Activated gamma-delta T cell treated with anti-CD3 and anti-CD28 coated beads, Interleukin-2, amount 50 U/mL, for 16 hours (primary cell): Measurements from ENCODE around the gene TSKS.

ENCODE experiments used
- DNase-seq: peaks from one replicate; pipeline ENCODE4 v3.0.0-alpha.2; 2020; ENCODE audit warnings: low read depth

TSKS gene, protein sequence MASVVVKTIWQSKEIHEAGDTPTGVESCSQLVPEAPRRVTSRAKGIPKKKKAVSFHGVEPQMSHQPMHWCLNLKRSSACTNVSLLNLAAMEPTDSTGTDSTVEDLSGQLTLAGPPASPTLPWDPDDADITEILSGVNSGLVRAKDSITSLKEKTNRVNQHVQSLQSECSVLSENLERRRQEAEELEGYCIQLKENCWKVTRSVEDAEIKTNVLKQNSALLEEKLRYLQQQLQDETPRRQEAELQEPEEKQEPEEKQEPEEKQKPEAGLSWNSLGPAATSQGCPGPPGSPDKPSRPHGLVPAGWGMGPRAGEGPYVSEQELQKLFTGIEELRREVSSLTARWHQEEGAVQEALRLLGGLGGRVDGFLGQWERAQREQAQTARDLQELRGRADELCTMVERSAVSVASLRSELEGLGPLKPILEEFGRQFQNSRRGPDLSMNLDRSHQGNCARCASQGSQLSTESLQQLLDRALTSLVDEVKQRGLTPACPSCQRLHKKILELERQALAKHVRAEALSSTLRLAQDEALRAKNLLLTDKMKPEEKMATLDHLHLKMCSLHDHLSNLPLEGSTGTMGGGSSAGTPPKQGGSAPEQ

DNA sequence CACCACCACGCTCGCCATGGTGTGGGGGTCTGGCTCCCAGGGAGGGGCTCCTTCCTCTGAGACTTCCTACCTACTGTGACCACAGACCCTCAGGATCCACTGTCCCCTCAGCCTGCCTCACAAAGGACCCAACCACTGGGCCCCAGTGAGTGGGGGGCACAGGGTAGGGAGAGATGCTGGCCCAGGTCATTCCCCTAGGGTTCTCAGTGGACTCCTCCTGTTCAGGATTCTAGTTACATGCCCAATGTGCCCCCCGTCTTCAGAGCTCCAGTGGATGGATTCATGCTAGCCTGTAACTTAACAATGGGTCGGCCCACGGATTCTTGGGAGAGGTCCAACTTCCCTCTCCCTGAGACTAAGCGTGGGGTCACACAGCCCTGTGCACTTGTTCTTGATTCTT lies at the start of gene TSKS:
Gene TSKS (minus strand): TSS at position 77 of the 400 bp plus-strand sequence. CDS start 59 bp downstream, at position 18.
- DNase-seq: no peak

DNA sequence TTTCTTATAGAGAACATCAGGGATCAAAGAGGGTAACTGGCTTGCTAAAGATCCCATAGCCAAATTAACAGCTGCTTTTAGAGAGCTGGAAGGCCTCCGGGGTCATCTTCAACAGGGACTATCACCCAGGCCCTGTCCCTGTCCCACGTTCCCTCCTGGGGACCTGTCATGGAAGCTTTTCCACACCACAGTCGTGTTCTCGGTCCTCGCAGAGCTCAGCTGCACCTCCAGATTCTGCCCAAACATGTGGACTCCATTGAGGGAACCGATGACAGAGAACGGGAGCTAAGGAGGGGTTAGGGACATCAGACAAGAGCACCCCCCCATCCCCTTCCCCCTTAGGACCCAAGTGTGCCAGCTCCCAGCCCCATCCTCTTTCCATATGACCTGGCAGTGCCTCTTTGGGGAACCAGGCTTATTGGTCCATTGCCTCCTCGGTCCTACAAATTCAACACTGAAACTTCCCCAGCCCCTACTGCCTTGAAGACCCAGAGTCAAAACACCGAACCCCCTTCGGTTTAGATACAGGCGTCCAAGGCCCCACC lies 49.4 kb upstream of the TSKS start:
- no peak for DNase-seq

GRCh38 chr19:49811328-49811727 lies 48.2 kb upstream of the TSKS start:
- DNase-seq: no peak

- DNase-seq: no peak
Observed at GRCh38 chr19:49809941-49810389, 46.9 kb upstream of the TSKS start.

DNA sequence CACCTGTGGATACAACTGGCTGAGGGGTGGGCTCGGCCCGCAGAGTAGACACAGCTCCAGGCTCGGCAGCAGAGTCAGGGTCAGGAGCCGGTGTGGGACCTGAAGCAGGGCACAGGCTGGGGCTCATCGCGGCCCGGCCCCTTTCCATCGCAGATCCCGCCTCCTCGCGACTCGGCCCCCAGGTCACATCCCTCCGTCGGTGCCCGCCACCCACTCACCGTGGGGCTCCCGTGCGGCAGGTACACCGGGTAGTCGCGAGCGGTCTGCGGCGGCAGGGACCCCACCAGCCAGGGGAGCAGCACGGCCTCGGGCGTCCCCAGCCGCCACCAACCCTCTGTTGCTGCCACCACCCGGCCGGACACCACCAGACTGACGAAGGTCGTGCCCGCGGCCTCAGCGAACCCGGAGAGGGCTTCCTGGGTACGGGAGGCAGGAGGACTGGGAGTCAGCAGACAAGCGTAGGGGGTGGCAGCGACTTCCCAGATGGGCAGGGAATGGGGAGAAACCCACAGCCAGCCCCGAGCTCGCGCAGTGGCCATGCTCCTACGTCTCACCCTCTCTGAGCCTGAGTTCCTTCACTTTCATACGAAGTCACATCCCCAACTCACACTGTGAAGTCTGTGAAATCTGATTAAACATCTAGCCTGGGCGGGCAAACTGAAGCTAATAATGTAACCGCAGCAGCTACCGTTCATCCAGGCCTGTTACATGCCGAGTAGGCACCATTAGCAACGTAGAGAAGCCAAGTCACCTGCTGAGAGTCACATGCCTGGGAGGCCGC lies 46.2 kb upstream of the TSKS start:
- DNase-seq: peak; percentile 14

GRCh38 chr19:49808711-49809159 lies 45.6 kb upstream of the TSKS start:
- peak; percentile 75 for DNase-seq

DNA sequence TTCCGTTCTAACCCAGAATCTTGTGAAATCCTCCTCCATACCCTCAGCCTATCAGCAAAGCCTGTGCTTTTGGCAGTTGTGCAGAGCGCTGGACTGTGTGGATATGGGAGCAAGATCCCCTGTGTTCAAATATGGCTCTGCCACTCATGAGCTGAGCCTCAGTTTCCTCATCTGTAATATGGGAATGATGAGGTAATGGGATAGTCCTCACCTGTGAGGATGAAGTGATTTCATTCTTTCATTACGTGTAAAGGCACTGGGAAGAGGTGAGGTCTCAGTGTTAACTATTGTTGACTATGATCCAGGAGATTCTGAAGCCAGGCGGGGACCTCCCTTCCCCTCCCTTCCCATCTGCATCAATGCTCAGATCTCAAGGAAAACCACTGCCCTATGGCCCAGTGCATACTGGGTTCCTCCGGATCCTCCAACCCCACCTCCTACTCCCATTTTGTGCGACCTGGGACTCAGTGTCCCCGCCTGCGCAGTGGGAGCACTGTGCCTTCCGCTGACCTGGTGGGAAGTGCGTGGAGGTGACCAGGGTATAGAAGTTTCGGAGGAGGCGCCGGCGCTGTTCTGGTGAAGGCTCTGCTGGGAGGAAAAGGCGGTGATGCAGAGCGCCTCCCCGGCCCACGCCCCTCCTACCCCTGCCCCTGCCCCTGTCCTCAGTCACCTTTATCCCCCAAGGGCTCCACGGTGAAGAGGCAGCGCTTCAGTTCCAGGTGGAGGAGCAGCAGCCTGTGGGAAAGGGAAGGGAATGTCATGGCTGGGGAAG lies 45.0 kb upstream of the TSKS start:
- DNase-seq: no peak

DNA sequence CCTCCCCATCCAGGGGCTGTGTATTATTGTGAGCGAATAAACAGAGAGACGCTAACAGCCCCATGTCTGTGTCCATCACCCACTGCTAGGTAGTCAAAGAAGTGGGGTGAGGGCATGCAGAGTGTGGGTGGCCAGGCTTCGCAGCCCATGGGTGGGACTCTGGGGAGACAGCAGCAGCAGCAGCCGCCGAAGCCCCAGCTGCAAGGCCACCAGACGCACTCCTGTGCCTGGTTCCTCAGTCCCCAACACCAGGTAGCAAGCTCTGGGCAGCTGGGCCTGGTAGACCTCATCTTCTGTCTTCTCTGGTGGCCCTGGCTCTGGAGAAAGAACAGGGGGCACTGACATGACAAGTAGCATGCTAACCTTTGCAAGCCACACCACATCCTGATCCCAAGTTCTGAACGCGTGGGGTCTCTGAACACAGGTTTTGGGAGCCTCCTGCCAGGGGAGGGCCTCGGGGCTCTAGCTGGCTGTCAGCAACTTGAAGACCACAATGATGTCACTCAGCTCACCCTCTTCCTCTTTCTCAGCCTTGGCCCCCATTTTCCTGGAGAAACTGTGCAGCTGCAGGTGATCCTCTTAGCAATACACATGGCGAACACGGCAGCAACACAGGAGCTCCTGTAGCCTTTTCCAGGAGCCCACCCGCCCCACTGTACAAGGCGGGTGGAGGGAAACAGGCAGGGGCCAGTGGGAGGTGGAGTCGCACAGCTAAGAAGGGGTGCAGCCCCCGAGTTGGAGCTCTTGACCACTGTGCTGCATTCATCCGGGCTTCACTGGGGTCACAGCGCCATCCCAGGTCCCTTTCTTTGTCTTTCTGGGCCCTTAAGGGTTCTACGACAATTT lies 44.2 kb upstream of the TSKS start:
- no peak for DNase-seq

GRCh38 chr19:49806620-49806959 lies 43.5 kb upstream of the TSKS start:
- DNase-seq: no peak

DNA sequence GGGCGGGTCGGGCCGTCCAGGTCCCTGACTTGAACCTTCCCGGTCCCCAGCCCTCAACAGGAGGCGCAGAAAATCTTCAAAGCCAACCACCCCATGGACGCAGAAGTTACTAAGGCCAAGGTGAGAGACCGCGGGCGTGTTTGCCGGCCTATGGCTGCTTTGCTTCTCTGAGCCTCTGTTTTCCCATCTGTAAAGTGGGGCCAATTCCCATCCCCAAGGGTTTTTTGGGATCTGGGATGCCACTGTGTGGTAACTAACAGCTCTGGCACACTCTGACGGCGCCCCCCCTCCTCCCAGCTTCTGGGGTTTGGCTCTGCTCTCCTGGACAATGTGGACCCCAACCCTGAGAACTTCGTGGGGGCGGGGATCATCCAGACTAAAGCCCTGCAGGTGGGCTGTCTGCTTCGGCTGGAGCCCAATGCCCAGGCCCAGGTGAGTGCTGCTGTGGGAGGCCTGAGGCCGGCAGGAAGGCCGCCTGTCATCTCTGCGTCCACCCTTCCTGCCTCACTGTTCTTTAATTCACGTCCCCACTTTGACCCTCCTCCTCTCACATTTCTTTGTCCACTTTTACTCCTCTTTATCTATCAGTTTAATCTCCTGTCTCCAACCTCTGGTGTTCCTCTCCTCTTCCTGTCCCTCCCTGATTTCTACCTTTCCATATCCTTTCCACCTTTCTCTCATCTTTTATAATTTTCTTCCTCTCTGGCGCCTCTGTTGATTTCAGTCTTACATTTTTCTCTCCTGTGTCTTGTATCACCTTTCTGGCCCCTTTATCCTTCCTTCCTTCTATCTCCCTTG lies 42.9 kb upstream of the TSKS start:
- DNase-seq: no peak

DNA sequence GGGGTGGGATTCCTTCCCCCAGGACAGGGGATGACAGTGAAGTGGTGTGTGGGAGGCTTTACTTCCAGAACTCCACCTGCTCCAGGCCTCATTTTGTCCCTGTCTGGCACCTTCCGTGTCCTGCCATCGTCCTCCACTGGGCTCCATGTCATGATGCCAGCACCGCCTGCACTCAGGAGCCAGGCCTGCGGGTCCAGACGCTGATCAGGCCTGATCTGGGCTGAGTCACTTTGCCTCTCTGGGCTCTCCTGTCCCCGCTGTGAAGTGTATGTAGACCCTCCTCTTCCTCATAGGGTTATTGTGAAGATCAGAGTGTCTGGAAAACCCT lies 40.4 kb upstream of the TSKS start:
- DNase-seq: no peak

- no peak for DNase-seq
Observed at GRCh38 chr19:49802836-49803528, 39.9 kb upstream of the TSKS start.

DNA sequence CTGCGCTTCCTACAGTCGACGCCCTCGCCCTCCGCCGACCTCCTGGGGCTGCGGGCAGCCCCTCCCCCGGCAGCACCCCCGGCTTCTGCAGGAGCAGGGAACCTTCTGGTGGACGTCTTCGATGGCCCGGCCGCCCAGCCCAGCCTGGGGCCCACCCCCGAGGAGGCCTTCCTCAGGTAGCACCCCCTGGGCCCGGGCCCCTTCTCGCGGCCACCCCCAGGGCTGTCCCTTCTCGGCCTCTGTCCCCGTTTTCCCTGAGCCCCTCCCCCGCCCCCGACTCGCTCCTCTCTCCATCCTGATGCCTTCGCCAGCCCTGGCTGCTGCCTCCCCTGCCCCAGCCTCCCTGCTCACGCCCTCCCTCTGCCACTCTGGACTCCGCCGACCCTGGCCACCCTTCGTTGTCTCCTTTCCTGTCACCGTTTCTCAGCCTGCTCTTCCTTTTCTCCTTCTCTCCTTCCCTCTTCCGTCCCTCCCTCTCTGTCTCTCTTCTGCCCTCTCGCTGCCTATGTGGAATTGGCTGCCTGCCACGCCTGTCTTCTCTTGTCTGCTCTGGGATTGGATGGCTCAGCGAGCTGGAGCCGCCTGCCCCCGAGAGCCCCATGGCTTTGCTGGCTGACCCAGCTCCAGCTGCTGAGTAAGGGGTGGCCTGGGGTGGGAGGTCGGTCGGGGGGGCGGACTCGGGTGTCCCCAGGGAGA lies 39.0 kb upstream of the TSKS start:
- no peak for DNase-seq

- DNase-seq: no peak
Observed at GRCh38 chr19:49801401-49801888, 38.3 kb upstream of the TSKS start.

DNA sequence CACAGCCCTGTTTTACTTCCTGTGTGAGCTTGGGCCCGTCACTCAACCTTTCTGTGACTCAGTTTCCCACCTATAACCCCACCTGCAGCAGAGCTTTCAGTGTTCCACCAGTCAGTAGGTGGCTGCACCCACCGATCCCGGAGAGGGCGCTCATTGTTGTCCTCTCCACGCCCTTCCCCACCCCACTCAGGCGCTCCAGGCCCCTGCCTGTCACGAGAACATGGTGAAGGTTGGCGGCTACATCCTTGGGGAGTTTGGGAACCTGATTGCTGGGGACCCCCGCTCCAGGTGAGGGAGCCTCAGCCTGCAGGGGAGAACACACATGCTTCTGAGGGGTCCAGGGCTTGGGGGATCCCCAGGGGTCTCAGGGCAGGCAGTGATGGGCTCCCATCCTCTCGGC lies 37.7 kb upstream of the TSKS start:
- DNase-seq: no peak

GRCh38 chr19:49799798-49800376 lies 36.8 kb upstream of the TSKS start:
- no peak for DNase-seq

DNA sequence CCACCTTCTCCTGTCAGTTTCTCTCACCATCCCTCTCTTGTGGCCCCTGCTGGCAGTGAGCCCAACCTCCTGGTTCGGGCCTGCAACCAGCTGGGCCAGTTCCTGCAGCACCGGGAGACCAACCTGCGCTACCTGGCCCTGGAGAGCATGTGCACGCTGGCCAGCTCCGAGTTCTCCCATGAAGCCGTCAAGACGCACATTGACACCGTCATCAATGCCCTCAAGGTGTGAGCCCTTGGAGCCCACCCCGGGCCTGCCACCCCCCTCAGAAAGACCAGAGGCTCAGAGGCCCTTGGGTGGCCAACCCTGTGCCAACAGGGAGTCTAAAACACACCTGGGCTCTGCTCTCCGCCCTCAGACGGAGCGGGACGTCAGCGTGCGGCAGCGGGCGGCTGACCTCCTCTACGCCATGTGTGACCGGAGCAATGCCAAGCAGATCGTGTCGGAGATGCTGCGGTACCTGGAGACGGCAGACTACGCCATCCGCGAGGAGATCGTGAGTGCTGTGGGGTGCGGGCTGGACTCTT lies 36.2 kb upstream of the TSKS start:
- DNase-seq: no peak

- no peak for DNase-seq
Observed at GRCh38 chr19:49798574-49798973, 35.5 kb upstream of the TSKS start.
